Neural cell (in vitro differentiated cells): ENCODE measurements around the gene TNIP1. TPM values are rescaled to one million over a fixed set of nuclear protein-coding genes. Genes with fewer than 3 reads are reported as not detected.

Source experiments
- H2AFZ ChIP-seq: fragments of 200-600, 300-800 bp; sonication (generic), shearing (Covaris generic); 2 replicates; pipeline ENCODE4 v1.6.0; 2014; ENCODE audit warnings: low read depth, mild to moderate bottlenecking, antibody characterized with exemption, low read length, moderate library complexity
- H3F3A ChIP-seq: fragments of 200-600 bp; shearing (Covaris generic); 2 replicates; pipeline ENCODE4 v1.6.1; 2016; ENCODE audit warnings: mild to moderate bottlenecking, moderate library complexity, mixed read lengths, antibody characterized with exemption, low read length; ENCODE audit not compliant: insufficient read depth, poor library complexity, severe bottlenecking
- H3K27ac ChIP-seq: fragments of 200-600, 300-800 bp; sonication (generic), shearing (Covaris generic); 2 replicates; pipeline ENCODE4 v1.5.1; 2014; ENCODE audit warnings: mild to moderate bottlenecking, low read length, moderate library complexity
- H3K27me3 ChIP-seq: fragments of 300-800, 200-600 bp; sonication (generic), shearing (Covaris generic); 2 replicates; pipeline ENCODE4 v1.6.0; 2014; ENCODE audit warnings: mild to moderate bottlenecking, low read depth, low read length, moderate library complexity; ENCODE audit not compliant: insufficient read depth
- H3K36me3 ChIP-seq: fragments of 300-800, 200-600 bp; sonication (generic), shearing (Covaris generic); 2 replicates; pipeline ENCODE4 v1.5.1; 2014; ENCODE audit warnings: mild to moderate bottlenecking, antibody characterized with exemption, low read length, moderate library complexity; ENCODE audit not compliant: insufficient read depth
- H3K4me2 ChIP-seq: fragments of 300-800, 200-600 bp; sonication (generic), shearing (Covaris generic); 2 replicates; pipeline ENCODE4 v1.6.0; 2014; ENCODE audit warnings: mild to moderate bottlenecking, low read length
- H3K4me3 ChIP-seq: fragments of 300-800, 200-600 bp; sonication (generic), shearing (Covaris generic); 2 replicates; pipeline ENCODE4 v1.5.1; 2014; ENCODE audit warnings: mild to moderate bottlenecking, low read length, moderate library complexity
- H3K79me2 ChIP-seq: fragments of 200-600 bp; shearing (Covaris generic); replicated peaks from 2 replicates; pipeline ENCODE4 v1.6.0; 2014; ENCODE audit warnings: mild to moderate bottlenecking, low read length, moderate library complexity; ENCODE audit not compliant: insufficient read depth
- H3K9ac ChIP-seq: fragments of 300-800, 200-600 bp; sonication (generic), shearing (Covaris generic); 2 replicates; pipeline ENCODE4 v1.6.1; 2016; ENCODE audit warnings: mild to moderate bottlenecking, low read length, mixed read lengths
- H3K9me2 ChIP-seq: fragments of 200-600 bp; shearing (Covaris generic); 2 replicates; pipeline ENCODE4 v1.6.1; 2016; ENCODE audit warnings: mild to moderate bottlenecking, low read length, mixed read lengths; ENCODE audit not compliant: insufficient read depth
- H3K9me3 ChIP-seq: fragments of 200-600, 300-800 bp; sonication (generic), shearing (Covaris generic); 2 replicates; pipeline ENCODE4 v1.6.1; 2016; ENCODE audit warnings: mild to moderate bottlenecking, mixed run types, low read length, moderate library complexity, mixed read lengths
- H4K20me1 ChIP-seq: fragments of 200-600 bp; shearing (Covaris generic); 2 replicates; pipeline ENCODE4 v1.6.1; 2016; ENCODE audit warnings: mild to moderate bottlenecking, mixed run types; ENCODE audit not compliant: insufficient read depth
- CTCF ChIP-seq: fragments of 450-650 bp; IDR thresholded peaks from 2 replicates; pipeline ENCODE4 v1.5.1; 2014; ENCODE audit warnings: antibody characterized with exemption, mild to moderate bottlenecking, moderate library complexity; ENCODE audit not compliant: poor library complexity, severe bottlenecking
- EP300 ChIP-seq: fragments of 450-650 bp; conservative IDR thresholded peaks from 2 replicates; pipeline ENCODE4 v1.6.1; 2014; ENCODE audit warnings: antibody characterized with exemption, mild to moderate bottlenecking, moderate library complexity; ENCODE audit not compliant: poor library complexity, severe bottlenecking
- EZH2 ChIP-seq: fragments of 200-600, 300-800 bp; shearing (Covaris generic), sonication (generic); IDR thresholded peaks from 2 replicates; pipeline ENCODE4 v1.6.1; 2014; ENCODE audit warnings: antibody characterized with exemption, low read length, borderline replicate concordance, mild to moderate bottlenecking; ENCODE audit not compliant: insufficient read depth, poor library complexity, severe bottlenecking
- MXI1 ChIP-seq: fragments of 450-650 bp; conservative IDR thresholded peaks from 2 replicates; pipeline ENCODE4 v1.6.1; 2014; ENCODE audit warnings: antibody characterized with exemption, mild to moderate bottlenecking; ENCODE audit not compliant: poor library complexity, severe bottlenecking
- POLR2AphosphoS5 ChIP-seq: IDR thresholded peaks from 2 replicates; pipeline ENCODE4 v1.6.1; 2012
- RAD21 ChIP-seq: fragments of 450-650 bp; conservative IDR thresholded peaks from 2 replicates; pipeline ENCODE4 v1.6.1; 2014; ENCODE audit warnings: antibody characterized with exemption, mild to moderate bottlenecking, moderate library complexity
- REST ChIP-seq: IDR thresholded peaks from 2 replicates; pipeline ENCODE4 v1.6.1; 2012; ENCODE audit warnings: borderline replicate concordance
- SMC3 ChIP-seq: fragments of 450-650 bp; conservative IDR thresholded peaks from 2 replicates; pipeline ENCODE4 v1.6.1; 2014; ENCODE audit warnings: antibody characterized with exemption, mild to moderate bottlenecking, moderate library complexity; ENCODE audit not compliant: poor library complexity
- TAF1 ChIP-seq: IDR thresholded peaks from 2 replicates; pipeline ENCODE4 v1.6.1; 2012; ENCODE audit warnings: low read depth
- polyA plus RNA-seq: library from polyadenylated mRNA; depleted of rRNA; stranded (reverse); fragments of >200 nt; gene quantifications from 2 replicates; pipeline ENCODE4 v1.2.3, GENCODE V29; 2014

TNIP1 gene
- polyA plus RNA-seq, 1 donor from 2014 or later, result 3.3 TPM

GRCh38 chr5:151123897-151124751 lies 43.3 kb upstream of the TNIP1 start:
- no peak for TF ChIP-seq SMC3
- TF ChIP-seq EZH2, result no peak
- TF ChIP-seq CTCF, result no peak
- TF ChIP-seq TAF1, result no peak
- no peak for TF ChIP-seq EP300
- TF ChIP-seq RAD21, result no peak
- no peak for TF ChIP-seq REST
- no peak for TF ChIP-seq MXI1
- no peak for TF ChIP-seq POLR2AphosphoS5
- H3K9ac ChIP-seq, result no peak overlapping the region
- no peaks in the 10 kb centered on the region for H3K27me3 ChIP-seq
- H3K9me2 ChIP-seq, result no peaks in the 10 kb centered on the region
- H3K79me2 ChIP-seq, result no peaks in the 10 kb centered on the region
- no peaks in the 10 kb centered on the region for H4K20me1 ChIP-seq
- no peak overlapping the region for H3K4me2 ChIP-seq
- H3K9me3 ChIP-seq, result no peaks in the 10 kb centered on the region
- peaks cover 24% of the 10 kb centered on the region for H3K36me3 ChIP-seq
- no peak overlapping the region for H3K27ac ChIP-seq
- H2AFZ ChIP-seq, result no peak overlapping the region
- no peak overlapping the region for H3K4me3 ChIP-seq
- H3F3A ChIP-seq, result no peaks in the 10 kb centered on the region

- H3K27ac ChIP-seq, result no peak overlapping the region
- H3K9ac ChIP-seq, result no peak overlapping the region
- H4K20me1 ChIP-seq, result no peaks in the 10 kb centered on the region
- H3F3A ChIP-seq, result no peaks in the 10 kb centered on the region
- no peaks in the 10 kb centered on the region for H3K27me3 ChIP-seq
- H3K9me2 ChIP-seq, result no peaks in the 10 kb centered on the region
- H2AFZ ChIP-seq, result no peak overlapping the region
- no peaks in the 10 kb centered on the region for H3K9me3 ChIP-seq
- peaks cover 27% of the 10 kb centered on the region for H3K36me3 ChIP-seq
- H3K79me2 ChIP-seq, result no peaks in the 10 kb centered on the region
- TF ChIP-seq REST (no peak), SMC3 (no peak), EP300 (no peak), EZH2 (no peak), MXI1 (no peak), TAF1 (no peak), CTCF (no peak), RAD21 (no peak), POLR2AphosphoS5 (no peak)
- H3K4me2 ChIP-seq, result no peak overlapping the region
- H3K4me3 ChIP-seq, result no peak overlapping the region
Measured at GRCh38 chr5:151122828-151123227, 42.0 kb upstream of the TNIP1 start.
